Cardiac fibroblast (primary cell): Measurements from ENCODE around the gene TRIM26.

Experiments used
- DNase-seq, 2 donors: peaks; one replicate each; pipeline versions ENCODE4 v3.0.0 to v3.0.0-alpha.2; 2010; ENCODE audit warnings: low read depth in 2 of 2
- H3K4me3 ChIP-seq, 2 donors: replicated peaks in 1 of 2; 1 replicate in 1 of 2; 2 replicates in 1 of 2; pipeline ENCODE4 v1.5.1; 2011; ENCODE audit warnings: low read depth in 2 of 2, low read length in 2 of 2, mild to moderate bottlenecking in 2 of 2, moderate library complexity in 1 of 2
- CTCF ChIP-seq: IDR thresholded peaks from one replicate; pipeline ENCODE4 v1.5.1; 2011; ENCODE audit warnings: low read depth, mild to moderate bottlenecking, low read length, inconsistent platforms

TRIM26 gene

DNA sequence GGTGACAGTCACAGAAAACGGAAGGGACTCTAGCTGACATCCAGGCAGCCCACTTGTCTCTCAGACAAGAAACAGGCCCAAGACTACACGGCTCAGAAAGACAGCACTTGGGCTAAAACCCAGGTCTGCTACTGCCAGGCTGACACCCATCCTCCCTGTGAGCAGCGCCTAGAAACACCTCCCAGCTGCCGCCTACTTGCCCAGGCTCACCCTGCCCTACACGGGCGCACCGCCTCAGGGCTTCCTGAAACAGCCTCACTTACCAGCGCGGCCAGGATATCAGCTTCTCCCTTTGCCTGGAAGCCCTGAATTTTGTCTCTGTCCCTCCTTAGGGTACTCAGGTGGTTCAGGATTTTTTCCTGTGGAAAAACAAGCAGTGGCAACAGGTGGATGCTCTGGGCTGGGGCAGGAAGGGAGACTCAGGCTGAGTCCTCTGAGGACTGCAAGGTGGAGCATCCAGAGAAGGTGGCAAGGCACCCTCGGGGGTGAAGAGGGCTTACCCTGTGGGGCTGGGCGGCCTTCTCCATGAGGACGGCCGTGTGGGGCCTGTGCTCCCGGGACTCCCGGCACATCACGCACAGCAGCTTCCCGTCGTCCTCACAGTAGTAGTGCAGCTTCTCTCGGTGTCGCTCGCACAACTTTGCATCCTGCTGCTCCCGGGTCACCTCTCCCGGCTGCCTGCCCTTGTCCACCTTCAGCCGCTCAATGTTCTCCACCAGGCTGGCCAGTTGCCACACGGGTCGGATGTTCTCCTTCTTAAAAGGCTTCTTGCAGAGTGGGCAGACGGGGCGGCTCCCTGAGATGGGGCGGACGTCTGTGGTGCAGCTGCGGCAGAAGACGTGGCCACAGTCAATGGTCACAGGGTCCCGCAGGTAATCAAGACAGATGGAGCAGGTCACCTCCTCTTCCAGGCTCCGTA, 14.8 kb downstream of the TRIM26 start:
- DNase-seq, result no peak
- TF ChIP-seq CTCF, result no peak
- no peak overlapping the region for H3K4me3 ChIP-seq

- no peak overlapping the region for H3K4me3 ChIP-seq
- DNase-seq, result no peak
- no peak for TF ChIP-seq CTCF
Observed at GRCh38 chr6:30196376-30196775, 16.8 kb downstream of the TRIM26 start.

GRCh38 chr6:30195951-30196350, 17.3 kb downstream of the TRIM26 start:
- DNase-seq, result no peak
- H3K4me3 ChIP-seq, result no peak overlapping the region
- TF ChIP-seq CTCF, result no peak

DNA sequence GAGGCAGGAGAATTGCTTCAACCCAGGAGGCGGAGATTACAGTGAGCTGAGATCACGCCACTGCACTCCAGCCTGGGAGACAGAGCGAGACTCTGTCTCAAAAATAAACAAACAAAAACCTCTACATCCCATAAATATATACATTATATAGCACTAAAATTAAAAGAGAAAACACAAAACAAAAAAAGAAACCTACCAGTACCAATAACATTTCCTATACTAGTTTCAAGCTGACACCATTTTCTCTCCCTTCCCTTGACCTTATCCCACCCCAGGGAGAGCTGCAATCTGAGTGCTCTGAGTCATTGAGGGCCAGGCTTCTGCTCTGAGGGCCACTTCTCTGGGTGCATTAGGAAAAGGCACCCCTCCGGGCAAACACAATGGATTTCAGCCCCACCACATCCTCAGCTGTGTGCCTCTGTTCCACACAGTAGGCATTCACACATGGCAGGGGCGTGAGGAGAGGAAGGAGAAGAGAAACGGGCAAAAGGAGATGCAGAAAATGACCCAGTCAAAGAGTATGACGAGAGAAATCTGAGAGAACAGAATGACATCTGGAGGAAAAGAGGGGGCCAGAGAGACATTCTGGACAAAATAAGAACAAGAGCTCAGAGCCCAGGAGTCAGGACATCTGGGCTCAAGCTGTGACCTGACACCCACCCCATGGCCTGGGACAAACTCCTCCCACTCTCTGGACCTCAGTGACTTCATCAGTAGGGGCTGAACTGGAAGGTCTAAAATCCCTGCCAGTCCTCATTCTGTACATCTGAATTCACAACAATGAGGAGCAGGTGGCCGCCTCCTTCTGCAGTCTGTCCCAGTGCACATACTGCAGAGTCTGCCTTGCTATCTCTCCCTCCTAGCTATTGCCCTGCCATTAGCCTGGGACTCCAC, 18.2 kb downstream of the TRIM26 start:
- H3K4me3 ChIP-seq, result no peak overlapping the region
- no peak for DNase-seq
- TF ChIP-seq CTCF, result no peak

GRCh38 chr6:30192076-30192475, 21.1 kb downstream of the TRIM26 start:
- no peak overlapping the region for H3K4me3 ChIP-seq
- peak in 1 of 2 donors; percentile 21 for DNase-seq
- no peak for TF ChIP-seq CTCF

- no peak for DNase-seq
- no peak for TF ChIP-seq CTCF
- H3K4me3 ChIP-seq, result no peak overlapping the region
Observed at GRCh38 chr6:30188541-30188940, 24.7 kb downstream of the TRIM26 start.
